Natural killer cell (primary cell): ENCODE measurements around the gene EFNA3. TPM values are rescaled to one million over a fixed set of nuclear protein-coding genes. Genes with fewer than 3 reads are reported as not detected.

Experiments used
- ATAC-seq, 3 donors: fragments of 150-1000 bp in 2 of 3; fragments of 200-7000 bp in 1 of 3; cut with Tn5 transposase; 1 replicate in 1 of 3; 2 replicates in 2 of 3; pipeline ENCODE4 v1.10.0; 2021; ENCODE audit warnings: mild to moderate bottlenecking in 2 of 3, moderate library complexity in 2 of 3
- DNase-seq, 2 donors: peaks; one replicate each; pipeline versions ENCODE4 v3.0.0 to v3.0.0-alpha.2; 2013 to 2021; ENCODE audit warnings: mixed read lengths in 1 of 2
- H3K27ac ChIP-seq: one replicate; pipeline ENCODE4 v1.5.1; 2013; ENCODE audit warnings: mild to moderate bottlenecking, low read length
- H3K27me3 ChIP-seq: one replicate; pipeline ENCODE4 v1.6.1; 2013; ENCODE audit warnings: low read length; ENCODE audit not compliant: control insufficient read depth, insufficient read depth
- H3K36me3 ChIP-seq: one replicate; pipeline ENCODE4 v1.6.1; 2013; ENCODE audit warnings: low read length; ENCODE audit not compliant: control insufficient read depth, insufficient read depth
- H3K4me1 ChIP-seq: one replicate; pipeline ENCODE4 v1.6.1; 2013; ENCODE audit warnings: low read length; ENCODE audit not compliant: control insufficient read depth, insufficient read depth
- H3K4me3 ChIP-seq: one replicate; pipeline ENCODE4 v1.5.1; 2013; ENCODE audit warnings: low read length
- H3K9me3 ChIP-seq: one replicate; pipeline ENCODE4 v1.6.1; 2013; ENCODE audit warnings: low read length; ENCODE audit not compliant: control insufficient read depth, insufficient read depth
- H3K27ac Mint-ChIP-seq, 2 donors: one replicate each; pipeline ENCODE4 v1.8.0; 2022; ENCODE audit warnings: mild to moderate bottlenecking in 2 of 2, mixed read lengths in 2 of 2, moderate library complexity in 1 of 2
- H3K27me3 Mint-ChIP-seq, 2 donors: one replicate each; pipeline ENCODE4 v1.8.0; 2022; ENCODE audit warnings: low read depth in 2 of 2, mixed read lengths in 2 of 2
- H3K36me3 Mint-ChIP-seq: one replicate; pipeline ENCODE4 v1.8.0; 2022; ENCODE audit warnings: mixed read lengths
- H3K4me1 Mint-ChIP-seq, 2 donors: one replicate each; pipeline ENCODE4 v1.8.0; 2022; ENCODE audit warnings: mixed read lengths in 2 of 2
- H3K4me3 Mint-ChIP-seq: one replicate; pipeline ENCODE4 v1.8.0; 2022; ENCODE audit warnings: mild to moderate bottlenecking, moderate library complexity, mixed read lengths
- H3K9me3 Mint-ChIP-seq, 2 donors: one replicate each; pipeline ENCODE4 v1.8.0; 2022; ENCODE audit warnings: mixed read lengths in 2 of 2
- WGBS: methylation state at CpG from one replicate; pipeline ENCODE4 v1.1.7; 2013; ENCODE audit warnings: missing lambda C conversion rate; ENCODE audit not compliant: insufficient coverage; 5-methylcytosine and 5-hydroxymethylcytosine counted together
- intact Hi-C: fragments of 100-400 bp; cut with micrococcal nuclease; formaldehyde crosslinking; loops from one replicate; pipeline ENCODE4 v1.14.2; 2022
- total RNA-seq, 4 donors: library from RNA; stranded (reverse); fragments of 120-200 nt in 1 of 4; gene quantifications; one replicate each; pipeline versions ENCODE4 v1.2.3 to v1.2.4, GENCODE V29; 2013 to 2022
- TF ChIP-seq, protein P1 (sequence below): fragments of 200-600 bp; IDR thresholded peaks from one replicate; pipeline ENCODE4 v1.8.0; 2022; ENCODE audit warnings: antibody characterized with exemption

The EFNA3 gene
- total RNA-seq, 3 donors from 2014 or later (not counting 1 experiment from before 2014, with no cell fraction given), result 0.52 to 1.1 (median 0.68) TPM

GRCh38 chr1:155044365-155044764 lies 34.3 kb upstream of the EFNA3 start:
- no peaks in the 10 kb centered on the region for H3K36me3 ChIP-seq
- H3K9me3 ChIP-seq, result no peaks in the 10 kb centered on the region
- H3K4me3 ChIP-seq, result no peak overlapping the region
- Mint-ChIP-seq H3K4me3 (no peak overlapping the region), H3K27me3 (peaks cover 0 to 3% of the 10 kb centered on the region in 2 donors), H3K4me1 (peaks cover 0 to 7% of the 10 kb centered on the region in 2 donors), H3K9me3 (no peaks in the 10 kb centered on the region), H3K36me3 (no peaks in the 10 kb centered on the region), H3K27ac (no peak overlapping the region)
- DNase-seq (no peak), ATAC-seq (no peak)
- H3K27me3 ChIP-seq, result no peaks in the 10 kb centered on the region
- 84% methylated on average over 6 of the region's 6 CpGs for WGBS
- no peaks in the 10 kb centered on the region for H3K4me1 ChIP-seq
- TF ChIP-seq, protein P1, sequence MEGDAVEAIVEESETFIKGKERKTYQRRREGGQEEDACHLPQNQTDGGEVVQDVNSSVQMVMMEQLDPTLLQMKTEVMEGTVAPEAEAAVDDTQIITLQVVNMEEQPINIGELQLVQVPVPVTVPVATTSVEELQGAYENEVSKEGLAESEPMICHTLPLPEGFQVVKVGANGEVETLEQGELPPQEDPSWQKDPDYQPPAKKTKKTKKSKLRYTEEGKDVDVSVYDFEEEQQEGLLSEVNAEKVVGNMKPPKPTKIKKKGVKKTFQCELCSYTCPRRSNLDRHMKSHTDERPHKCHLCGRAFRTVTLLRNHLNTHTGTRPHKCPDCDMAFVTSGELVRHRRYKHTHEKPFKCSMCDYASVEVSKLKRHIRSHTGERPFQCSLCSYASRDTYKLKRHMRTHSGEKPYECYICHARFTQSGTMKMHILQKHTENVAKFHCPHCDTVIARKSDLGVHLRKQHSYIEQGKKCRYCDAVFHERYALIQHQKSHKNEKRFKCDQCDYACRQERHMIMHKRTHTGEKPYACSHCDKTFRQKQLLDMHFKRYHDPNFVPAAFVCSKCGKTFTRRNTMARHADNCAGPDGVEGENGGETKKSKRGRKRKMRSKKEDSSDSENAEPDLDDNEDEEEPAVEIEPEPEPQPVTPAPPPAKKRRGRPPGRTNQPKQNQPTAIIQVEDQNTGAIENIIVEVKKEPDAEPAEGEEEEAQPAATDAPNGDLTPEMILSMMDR, result no peak
- no peak overlapping the region for H3K27ac ChIP-seq
- intact Hi-C loops, result no loop called here

- Mint-ChIP-seq H3K4me3 (no peak overlapping the region), H3K36me3 (no peaks in the 10 kb centered on the region), H3K27me3 (peaks cover 0 to 3% of the 10 kb centered on the region in 2 donors), H3K4me1 (peaks cover 6 to 13% of the 10 kb centered on the region in 2 donors), H3K9me3 (no peaks in the 10 kb centered on the region), H3K27ac (no peak overlapping the region)
- DNase-seq, result peak; percentile 38 to 81
- peaks cover 3% of the 10 kb centered on the region for H3K4me1 ChIP-seq
- ATAC-seq, result peak; percentile 83 to 99 (median 97)
- no peaks in the 10 kb centered on the region for H3K9me3 ChIP-seq
- TF ChIP-seq, protein P1, result peak; percentile 70
- H3K4me3 ChIP-seq, result no peak overlapping the region
- no peaks in the 10 kb centered on the region for H3K36me3 ChIP-seq
- no peaks in the 10 kb centered on the region for H3K27me3 ChIP-seq
- intact Hi-C loops, result loop anchor here (1.0 kb wide), 2 partner anchors 16 to 40 kb away; no protein-coding TSS in a partner anchor
- 58% methylated on average over 7 of the region's 7 CpGs for WGBS
- H3K27ac ChIP-seq, result no peak overlapping the region
These were observed 33.6 kb upstream of the EFNA3 start for GRCh38 chr1:155044812-155045657.

- Mint-ChIP-seq H3K27me3 (peaks cover 0 to 2% of the 10 kb centered on the region in 2 donors), H3K4me1 (peaks cover 13 to 42% of the 10 kb centered on the region in 2 donors), H3K4me3 (no peak overlapping the region), H3K27ac (no peak overlapping the region), H3K36me3 (no peaks in the 10 kb centered on the region), H3K9me3 (no peaks in the 10 kb centered on the region)
- no peak overlapping the region for H3K4me3 ChIP-seq
- ATAC-seq (no peak), DNase-seq (no peak)
- TF ChIP-seq, protein P1, result no peak
- no peak overlapping the region for H3K27ac ChIP-seq
- H3K9me3 ChIP-seq, result no peaks in the 10 kb centered on the region
- H3K36me3 ChIP-seq, result no peaks in the 10 kb centered on the region
- H3K4me1 ChIP-seq, result peaks cover 31% of the 10 kb centered on the region
- no peaks in the 10 kb centered on the region for H3K27me3 ChIP-seq
- intact Hi-C loops, result no loop called here
- 93% methylated on average over 8 of the region's 8 CpGs for whole genome bisulfite sequencing
These were observed 29.9 kb upstream of the EFNA3 start for GRCh38 chr1:155048449-155049334.
